Measurements from ENCODE around the gene SERPINI1. TPM values are rescaled to one million over a fixed set of nuclear protein-coding genes. Genes with fewer than 3 reads are reported as not detected.

The SERPINI1 gene
- total RNA-seq, 1 experiment from 2014 or later: 4.4 TPM

DNA sequence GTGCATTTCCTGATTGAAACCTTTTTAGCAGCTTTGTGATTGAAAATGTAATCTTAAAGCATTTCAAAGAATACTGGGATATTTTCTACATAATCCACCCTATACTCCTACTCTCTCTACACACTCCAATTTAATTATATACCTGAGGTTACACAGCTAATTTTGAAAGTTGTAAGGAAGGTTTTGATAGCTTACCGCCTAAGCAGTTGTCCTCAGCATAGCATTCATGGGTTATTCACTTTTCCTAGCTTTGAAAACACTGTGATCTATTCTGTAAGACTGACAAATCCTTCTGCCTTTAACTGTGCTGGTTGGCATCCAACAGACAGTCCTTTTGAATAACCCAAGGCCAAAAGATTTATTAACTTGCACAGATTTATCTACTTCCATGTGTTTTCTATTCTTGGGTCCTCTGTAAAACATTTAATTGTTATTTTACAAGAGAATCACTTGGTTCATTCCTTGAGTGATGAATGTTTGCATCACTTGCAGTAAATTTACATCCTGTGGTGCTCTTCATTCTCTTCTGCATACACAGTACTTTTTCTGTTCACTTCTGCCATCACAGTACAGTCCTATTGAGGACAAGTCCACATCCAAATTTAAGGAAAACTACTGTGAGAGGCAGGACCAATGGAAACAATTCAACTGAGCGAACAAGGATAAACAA lies 44.8 kb downstream of the SERPINI1 start:
- intact Hi-C loops (cut with micrococcal nuclease; ENCODE audit: unreplicated experiment): no loop called here
- no peak overlapping the region for H3K4me3 ChIP-seq (ENCODE audit: low read depth, low read length)
- DNase-seq: no peak
- H3K27me3 ChIP-seq (replicated peaks; ENCODE audit: control insufficient read depth, insufficient read depth, low read length): no peaks in the 10 kb centered on the region
- Mint-ChIP-seq H3K27me3 (ENCODE audit: insufficient read depth, unreplicated experiment) (no peaks in the 10 kb centered on the region), H3K36me3 (ENCODE audit: insufficient read depth, unreplicated experiment) (no peaks in the 10 kb centered on the region), H3K27ac (ENCODE audit: unreplicated experiment) (no peak overlapping the region), H3K4me1 (ENCODE audit: low read depth, unreplicated experiment) (peaks cover 7% of the 10 kb centered on the region), H3K4me3 (ENCODE audit: unreplicated experiment) (no peak overlapping the region), H3K9me3 (ENCODE audit: unreplicated experiment) (no peaks in the 10 kb centered on the region)
- H3K9me3 ChIP-seq: peaks cover 8% of the 10 kb centered on the region; the same call in 1 of the 2 replicates
- ChIA-PET POLR2A (no interaction called here), CTCF (no interaction called here)
- BruUV-seq (replicated peaks): no TSS peak
- H3K4me1 ChIP-seq: peaks cover 8% of the 10 kb centered on the region
- H3K36me3 ChIP-seq (ENCODE audit: control insufficient read depth, insufficient read depth, low read length): no peaks in the 10 kb centered on the region
- TF ChIP-seq, protein P1, sequence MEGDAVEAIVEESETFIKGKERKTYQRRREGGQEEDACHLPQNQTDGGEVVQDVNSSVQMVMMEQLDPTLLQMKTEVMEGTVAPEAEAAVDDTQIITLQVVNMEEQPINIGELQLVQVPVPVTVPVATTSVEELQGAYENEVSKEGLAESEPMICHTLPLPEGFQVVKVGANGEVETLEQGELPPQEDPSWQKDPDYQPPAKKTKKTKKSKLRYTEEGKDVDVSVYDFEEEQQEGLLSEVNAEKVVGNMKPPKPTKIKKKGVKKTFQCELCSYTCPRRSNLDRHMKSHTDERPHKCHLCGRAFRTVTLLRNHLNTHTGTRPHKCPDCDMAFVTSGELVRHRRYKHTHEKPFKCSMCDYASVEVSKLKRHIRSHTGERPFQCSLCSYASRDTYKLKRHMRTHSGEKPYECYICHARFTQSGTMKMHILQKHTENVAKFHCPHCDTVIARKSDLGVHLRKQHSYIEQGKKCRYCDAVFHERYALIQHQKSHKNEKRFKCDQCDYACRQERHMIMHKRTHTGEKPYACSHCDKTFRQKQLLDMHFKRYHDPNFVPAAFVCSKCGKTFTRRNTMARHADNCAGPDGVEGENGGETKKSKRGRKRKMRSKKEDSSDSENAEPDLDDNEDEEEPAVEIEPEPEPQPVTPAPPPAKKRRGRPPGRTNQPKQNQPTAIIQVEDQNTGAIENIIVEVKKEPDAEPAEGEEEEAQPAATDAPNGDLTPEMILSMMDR (IDR thresholded peaks at IDR 0.05; ENCODE audit: insufficient read depth in 1 of 2, low read depth in 1 of 2, low read length in 1 of 2, severe bottlenecking in 1 of 2, unreplicated experiment in 1 of 2): no peak

DNA sequence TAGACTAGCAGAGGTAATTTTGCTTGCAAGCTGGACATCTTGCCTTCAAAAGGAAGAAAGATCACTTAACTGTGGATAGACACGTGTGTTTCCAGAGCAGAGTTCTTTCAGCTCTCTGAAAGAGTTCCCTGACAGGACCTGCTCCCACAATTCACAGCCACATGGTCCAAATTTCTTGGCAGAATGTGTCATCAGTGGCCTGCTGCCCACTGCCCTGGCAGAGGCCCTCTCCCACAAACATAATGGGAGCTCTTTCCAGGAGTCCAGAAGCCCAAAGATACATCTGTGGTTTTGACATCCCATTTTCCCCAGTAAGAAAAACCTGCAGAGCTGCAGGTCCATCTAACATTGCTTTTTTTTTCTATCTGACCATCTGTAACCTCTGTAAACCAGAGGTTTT lies 48.3 kb downstream of the SERPINI1 start:
- Histone ChIP-seq H3K36me3 (ENCODE audit: control insufficient read depth, insufficient read depth, low read length) (no peaks in the 10 kb centered on the region), H3K4me3 (ENCODE audit: low read depth, low read length) (no peak overlapping the region), H3K9me3 (no peaks in the 10 kb centered on the region), H3K4me1 (no peaks in the 10 kb centered on the region), H3K27me3 (replicated peaks; ENCODE audit: control insufficient read depth, insufficient read depth, low read length) (no peaks in the 10 kb centered on the region)
- intact Hi-C loops (cut with micrococcal nuclease; ENCODE audit: unreplicated experiment): no loop called here
- no peaks in the 10 kb centered on the region for H3K4me1 Mint-ChIP-seq (ENCODE audit: low read depth, unreplicated experiment)
- BruUV-seq (replicated peaks): no TSS peak
- H3K27me3 Mint-ChIP-seq (ENCODE audit: insufficient read depth, unreplicated experiment): no peaks in the 10 kb centered on the region
- no peak for DNase-seq
- H3K36me3 Mint-ChIP-seq (ENCODE audit: insufficient read depth, unreplicated experiment): no peaks in the 10 kb centered on the region
- ChIA-PET CTCF (no interaction called here), POLR2A (no interaction called here)
- TF ChIP-seq, protein P1 (IDR thresholded peaks at IDR 0.05; ENCODE audit: insufficient read depth in 1 of 2, low read depth in 1 of 2, low read length in 1 of 2, severe bottlenecking in 1 of 2, unreplicated experiment in 1 of 2): no peak
- H3K27ac Mint-ChIP-seq (ENCODE audit: unreplicated experiment): no peak overlapping the region
- H3K4me3 Mint-ChIP-seq (ENCODE audit: unreplicated experiment): no peak overlapping the region
- H3K9me3 Mint-ChIP-seq (ENCODE audit: unreplicated experiment): no peaks in the 10 kb centered on the region

DNA sequence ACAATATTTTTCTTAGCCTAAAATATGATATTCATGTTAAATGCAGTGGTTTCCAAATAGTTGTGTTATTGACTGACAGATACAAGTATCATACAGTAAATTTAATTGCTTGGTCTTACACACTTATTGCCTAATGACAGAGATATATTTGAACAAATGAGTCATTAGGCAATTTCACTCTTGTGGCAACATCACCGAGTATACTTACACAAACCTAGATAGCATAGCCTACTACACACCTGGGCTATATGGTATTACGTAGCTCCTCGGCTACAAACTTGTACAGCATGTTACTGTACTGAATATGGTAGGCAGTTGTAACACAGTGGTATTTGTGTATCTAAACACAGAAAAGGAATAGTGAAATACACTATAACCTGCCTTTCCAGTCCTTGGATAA lies 50.3 kb downstream of the SERPINI1 start:
- TF ChIP-seq, protein P1 (IDR thresholded peaks at IDR 0.05; ENCODE audit: insufficient read depth in 1 of 2, low read depth in 1 of 2, low read length in 1 of 2, severe bottlenecking in 1 of 2, unreplicated experiment in 1 of 2): no peak
- no peak overlapping the region for H3K27ac Mint-ChIP-seq (ENCODE audit: unreplicated experiment)
- no peaks in the 10 kb centered on the region for H3K27me3 ChIP-seq (replicated peaks; ENCODE audit: control insufficient read depth, insufficient read depth, low read length)
- H3K27me3 Mint-ChIP-seq (ENCODE audit: insufficient read depth, unreplicated experiment): no peaks in the 10 kb centered on the region
- no peak for DNase-seq
- CTCF ChIA-PET: no interaction called here
- POLR2A ChIA-PET: no interaction called here
- H3K4me1 Mint-ChIP-seq (ENCODE audit: low read depth, unreplicated experiment): no peaks in the 10 kb centered on the region
- H3K36me3 Mint-ChIP-seq (ENCODE audit: insufficient read depth, unreplicated experiment): no peaks in the 10 kb centered on the region
- H3K4me3 Mint-ChIP-seq (ENCODE audit: unreplicated experiment): no peak overlapping the region
- H3K9me3 Mint-ChIP-seq (ENCODE audit: unreplicated experiment): no peaks in the 10 kb centered on the region
- no peaks in the 10 kb centered on the region for H3K36me3 ChIP-seq (ENCODE audit: control insufficient read depth, insufficient read depth, low read length)
- H3K4me1 ChIP-seq: no peaks in the 10 kb centered on the region
- BruUV-seq (replicated peaks): no TSS peak
- no peaks in the 10 kb centered on the region for H3K9me3 ChIP-seq
- no peak overlapping the region for H3K4me3 ChIP-seq (ENCODE audit: low read depth, low read length)
- intact Hi-C loops (cut with micrococcal nuclease; ENCODE audit: unreplicated experiment): no loop called here

Data from Caco-2 (cell line).